HFF-Myc (cell line): Measurements from ENCODE around the gene ACTR5.
A peak's percentile ranks its signal among the peaks of the same experiment; 100 is the strongest.

Experiments used
- DNase-seq: peaks from one replicate; pipeline ENCODE4 v3.0.0-alpha.2; 2011; ENCODE audit warnings: low read depth; ENCODE audit errors: extremely low read depth
- H3K4me3 ChIP-seq: replicated peaks from 2 replicates; pipeline ENCODE4 v1.5.1; 2011; ENCODE audit warnings: low read depth, mild to moderate bottlenecking, control low read depth, low read length
- CTCF ChIP-seq: IDR thresholded peaks from 2 replicates; pipeline ENCODE4 v1.5.1; 2012; ENCODE audit warnings: mild to moderate bottlenecking, low read depth, low read length, control low read depth; ENCODE audit errors: missing control alignments

The ACTR5 gene

GRCh38 chr20:38724626-38725147 lies 23.6 kb upstream of the ACTR5 start:
- no peak for TF ChIP-seq CTCF
- no peak overlapping the region for H3K4me3 ChIP-seq
- no peak for DNase-seq

- no peak for DNase-seq
- no peak overlapping the region for H3K4me3 ChIP-seq
- no peak for TF ChIP-seq CTCF
Measured at GRCh38 chr20:38725148-38725901, 22.9 kb upstream of the ACTR5 start.

GRCh38 chr20:38725931-38726803 lies 22.1 kb upstream of the ACTR5 start:
- no peak overlapping the region for H3K4me3 ChIP-seq
- peak; percentile 70 for TF ChIP-seq CTCF
- no peak for DNase-seq

GRCh38 chr20:38726804-38727606 lies 21.3 kb upstream of the ACTR5 start:
- DNase-seq, result no peak
- H3K4me3 ChIP-seq, result no peak overlapping the region
- peak; percentile 59 for TF ChIP-seq CTCF

GRCh38 chr20:38727607-38728190 lies 20.6 kb upstream of the ACTR5 start:
- TF ChIP-seq CTCF, result no peak
- DNase-seq, result no peak
- no peak overlapping the region for H3K4me3 ChIP-seq

- no peak for DNase-seq
- no peak for TF ChIP-seq CTCF
- no peak overlapping the region for H3K4me3 ChIP-seq
Measured at GRCh38 chr20:38728191-38728781, 20.0 kb upstream of the ACTR5 start.
